ENCODE data around the gene KCNQ4.
A peak's percentile ranks its signal among the peaks of the same experiment; 100 is the strongest.

The KCNQ4 gene

DNA sequence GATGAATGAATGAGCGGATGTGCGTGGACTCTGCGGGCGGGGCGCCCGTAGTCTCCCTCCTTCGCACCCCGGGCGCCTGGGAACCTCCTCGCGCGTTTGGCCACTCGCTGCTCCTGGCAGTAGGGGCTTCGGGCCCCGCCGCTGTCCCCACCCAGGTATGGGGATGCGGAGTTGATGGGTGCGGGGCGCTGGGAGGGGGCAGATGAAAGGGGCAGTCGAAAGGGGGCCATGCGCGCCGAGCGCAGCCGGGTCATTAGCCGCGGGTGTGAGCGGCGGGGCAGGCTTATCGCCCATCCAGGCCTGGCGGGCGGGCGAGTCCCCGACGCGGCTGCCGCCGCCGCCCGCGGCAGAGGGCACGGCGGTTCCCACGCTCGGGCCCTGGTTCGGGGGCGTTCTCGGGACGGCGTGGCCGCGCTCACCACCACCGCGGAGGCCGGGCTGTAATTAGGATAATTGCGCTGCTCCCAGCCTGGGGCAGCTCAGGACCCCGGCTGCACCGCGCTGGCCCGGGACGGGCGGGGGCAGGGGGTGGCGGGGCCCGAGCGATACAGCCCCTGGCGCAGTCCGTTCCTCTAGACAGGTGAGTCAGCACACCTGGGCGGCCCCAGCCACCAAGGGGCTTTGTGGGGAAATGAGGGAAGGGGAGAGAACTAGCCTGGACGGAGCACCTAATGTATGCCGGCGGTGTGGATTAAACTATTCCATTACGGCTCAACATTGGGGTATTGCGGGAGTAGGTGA lies 100.6 kb downstream of the KCNQ4 start:
- Histone ChIP-seq H3K9ac (ENCODE audit: low read length) (no peak overlapping the region), H3K9me3 (ENCODE audit: low read length) (no peaks in the 10 kb centered on the region), H3K27me3 (ENCODE audit: control insufficient read depth in 1 of 2, insufficient read depth in 2 of 2, low read length in 2 of 2) (peaks cover 4 to 9% of the 10 kb centered on the region in 2 donors), H3K36me3 (ENCODE audit: insufficient read depth, low read length) (no peaks in the 10 kb centered on the region), H3K4me3 (ENCODE audit: low read depth in 1 of 2, low read length in 2 of 2) (peak overlapping the region in 1 of 2 donors; percentile 8), H3K4me1 (ENCODE audit: insufficient read depth, low read length) (no peaks in the 10 kb centered on the region), H3K27ac (ENCODE audit: low read depth, low read length) (no peak overlapping the region)

DNA sequence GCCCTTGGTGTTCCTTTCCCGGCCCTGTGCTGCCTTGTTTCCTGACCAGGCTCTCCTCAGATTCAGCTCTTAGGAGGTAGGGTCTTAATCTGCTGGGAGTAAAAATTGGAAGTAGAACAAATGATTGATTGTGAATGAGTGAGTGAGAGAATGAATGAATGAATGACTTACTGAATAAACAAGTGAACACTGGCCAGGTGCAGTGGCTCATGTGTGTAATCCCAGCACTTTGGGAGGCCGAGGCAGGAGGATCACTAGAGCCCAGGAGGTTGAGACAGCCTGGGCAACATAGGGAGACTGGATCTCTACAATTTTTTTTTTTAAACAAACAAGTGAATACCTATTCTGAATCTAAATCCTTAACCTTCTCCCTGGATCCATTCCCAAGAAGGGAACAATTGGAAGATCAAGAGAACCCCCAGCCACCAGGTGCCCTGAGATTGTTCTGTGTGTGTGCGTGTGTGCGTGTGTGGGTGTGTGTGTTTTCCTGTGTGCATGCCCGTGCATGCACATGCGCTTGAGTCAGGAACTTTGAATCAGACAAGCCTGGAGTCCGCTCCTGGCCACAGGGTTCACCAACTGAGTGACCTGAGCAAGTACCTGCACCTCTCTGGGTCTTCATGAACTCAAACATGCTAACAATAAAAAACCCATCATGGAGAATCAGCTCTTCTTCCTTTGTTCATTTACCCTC lies 102.9 kb downstream of the KCNQ4 start:
- peaks cover 4 to 9% of the 10 kb centered on the region in 2 donors for H3K27me3 ChIP-seq (ENCODE audit: control insufficient read depth in 1 of 2, insufficient read depth in 2 of 2, low read length in 2 of 2)
- H3K4me3 ChIP-seq (ENCODE audit: low read depth in 1 of 2, low read length in 2 of 2) = no peak overlapping the region
- no peaks in the 10 kb centered on the region for H3K4me1 ChIP-seq (ENCODE audit: insufficient read depth, low read length)
- H3K27ac ChIP-seq (ENCODE audit: low read depth, low read length) = no peak overlapping the region
- H3K9me3 ChIP-seq (ENCODE audit: low read length) = no peaks in the 10 kb centered on the region
- H3K9ac ChIP-seq (ENCODE audit: low read length) = no peak overlapping the region
- no peaks in the 10 kb centered on the region for H3K36me3 ChIP-seq (ENCODE audit: insufficient read depth, low read length)

- Histone ChIP-seq H3K27me3 (ENCODE audit: control insufficient read depth in 1 of 2, insufficient read depth in 2 of 2, low read length in 2 of 2) (peaks cover 4 to 9% of the 10 kb centered on the region in 2 donors), H3K9me3 (ENCODE audit: low read length) (no peaks in the 10 kb centered on the region), H3K27ac (ENCODE audit: low read depth, low read length) (no peak overlapping the region), H3K36me3 (ENCODE audit: insufficient read depth, low read length) (no peaks in the 10 kb centered on the region), H3K4me1 (ENCODE audit: insufficient read depth, low read length) (no peaks in the 10 kb centered on the region), H3K4me3 (ENCODE audit: low read depth in 1 of 2, low read length in 2 of 2) (no peak overlapping the region), H3K9ac (ENCODE audit: low read length) (no peak overlapping the region)
Measured at GRCh38 chr1:40887012-40887378, 103.4 kb downstream of the KCNQ4 start.

DNA sequence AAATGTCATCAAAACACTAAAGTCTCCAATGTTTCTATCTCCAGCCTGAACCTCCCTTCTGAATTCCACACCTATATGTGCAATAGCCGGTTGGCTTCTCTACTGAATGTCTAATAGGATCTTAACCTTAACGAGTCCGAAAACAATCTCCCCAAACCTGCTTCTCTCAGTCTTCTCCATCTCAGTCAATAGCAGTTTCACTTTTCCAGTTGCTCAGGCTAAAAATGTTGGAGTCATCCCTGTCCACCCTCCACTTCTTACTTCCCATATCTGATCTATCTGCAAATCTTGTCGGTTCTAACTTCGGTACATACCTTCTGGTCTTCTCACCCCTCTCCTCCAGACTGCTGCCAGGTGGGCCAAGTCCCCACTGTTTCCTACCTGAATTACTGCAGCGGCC lies 104.1 kb downstream of the KCNQ4 start:
- Histone ChIP-seq H3K4me1 (ENCODE audit: insufficient read depth, low read length) (no peaks in the 10 kb centered on the region), H3K4me3 (ENCODE audit: low read depth in 1 of 2, low read length in 2 of 2) (no peak overlapping the region), H3K9me3 (ENCODE audit: low read length) (no peaks in the 10 kb centered on the region), H3K36me3 (ENCODE audit: insufficient read depth, low read length) (no peaks in the 10 kb centered on the region), H3K27ac (ENCODE audit: low read depth, low read length) (no peak overlapping the region), H3K9ac (ENCODE audit: low read length) (no peak overlapping the region), H3K27me3 (ENCODE audit: control insufficient read depth in 1 of 2, insufficient read depth in 2 of 2, low read length in 2 of 2) (peaks cover 4 to 9% of the 10 kb centered on the region in 2 donors)
